IMR-90 (cell line): ENCODE measurements around the gene SLC26A11. TPM values are rescaled to one million over a fixed set of nuclear protein-coding genes. Genes with fewer than 3 reads are reported as not detected.

Experiments
- ATAC-seq: fragments of 200-7000 bp; cut with Tn5 transposase; 2 replicates; pipeline ENCODE4 v1.9.1; 2020; ENCODE audit warnings: low read depth, mild to moderate bottlenecking, moderate library complexity
- BruUV-seq: library from RNA; stranded (reverse); fragments of 400-500 nt; replicated peaks from 2 replicates; lab custom pipeline; 2021; lab: Mats Ljungman, UMichigan
- CTCF ChIA-PET: fragments of 300-600 bp; formaldehyde crosslinking; extraction: SDS; loops from one replicate; lab custom pipeline; 2021; ENCODE audit warnings: antibody characterized with exemption; lab: Yijun Ruan, JAX
- POLR2A ChIA-PET: fragments of 300-600 bp; sonication (Branson Sonifier 250); formaldehyde crosslinking; loops from one replicate; lab custom pipeline; 2022; ENCODE audit warnings: antibody characterized with exemption; ENCODE audit not compliant: unreplicated experiment; lab: Charles Lee
- DNase-seq: peaks from one replicate; pipeline ENCODE4 v3.0.0; 2013
- H2AFZ ChIP-seq: replicated peaks from 2 replicates; pipeline ENCODE3; 2013; ENCODE audit warnings: low read length, mild to moderate bottlenecking; ENCODE audit not compliant: poor library complexity
- H2AK5ac ChIP-seq: 2 replicates; pipeline ENCODE4 v1.6.1; 2013; ENCODE audit warnings: low read depth, low read length, inconsistent platforms
- H2AK9ac ChIP-seq: replicated peaks from 2 replicates; pipeline ENCODE3; 2013; ENCODE audit warnings: mild to moderate bottlenecking, low read depth, low read length, moderate library complexity; ENCODE audit not compliant: poor library complexity
- H2BK120ac ChIP-seq: 2 replicates; pipeline ENCODE4 v1.6.1; 2013; ENCODE audit warnings: low read depth, low read length, inconsistent platforms
- H2BK15ac ChIP-seq: 3 replicates; pipeline ENCODE4 v1.6.1; 2013; ENCODE audit warnings: low read depth, low read length, inconsistent platforms
- H2BK20ac ChIP-seq: 2 replicates; pipeline ENCODE4 v1.6.1; 2013; ENCODE audit warnings: low read depth, mild to moderate bottlenecking, inconsistent platforms, low read length, moderate library complexity
- H2BK5ac ChIP-seq: 2 replicates; pipeline ENCODE4 v1.6.1; 2013; ENCODE audit warnings: mild to moderate bottlenecking, low read depth, low read length, inconsistent platforms; ENCODE audit not compliant: poor library complexity, severe bottlenecking
- H3K14ac ChIP-seq: replicated peaks from 2 replicates; pipeline ENCODE4 v1.6.1; 2013; ENCODE audit warnings: low read depth, low read length, inconsistent platforms
- H3K18ac ChIP-seq: 2 replicates; pipeline ENCODE4 v1.6.1; 2013; ENCODE audit warnings: low read depth, low read length, control low read depth
- H3K23ac ChIP-seq: 2 replicates; pipeline ENCODE4 v1.6.1; 2013; ENCODE audit warnings: low read depth, low read length, inconsistent platforms
- H3K27ac ChIP-seq: 2 replicates; pipeline ENCODE4 v1.5.1; 2013; ENCODE audit warnings: mild to moderate bottlenecking, control low read depth, low read length; ENCODE audit not compliant: insufficient read depth
- H3K27me3 ChIP-seq: 2 replicates; pipeline ENCODE4 v1.6.1; 2013; ENCODE audit warnings: low read length; ENCODE audit not compliant: control insufficient read depth, insufficient read depth
- H3K36me3 ChIP-seq: 2 replicates; pipeline ENCODE4 v1.6.1; 2013; ENCODE audit warnings: low read length, mixed read lengths; ENCODE audit not compliant: control insufficient read depth, insufficient read depth
- H3K4ac ChIP-seq: 2 replicates; pipeline ENCODE4 v1.6.1; 2013; ENCODE audit warnings: low read depth, low read length, inconsistent platforms
- H3K4me1 ChIP-seq: 2 replicates; pipeline ENCODE4 v1.6.1; 2013; ENCODE audit warnings: low read length, mixed read lengths; ENCODE audit not compliant: control insufficient read depth, insufficient read depth
- H3K4me2 ChIP-seq: 2 replicates; pipeline ENCODE4 v1.6.1; 2013; ENCODE audit warnings: low read depth, mild to moderate bottlenecking, control low read depth, low read length, moderate library complexity
- H3K4me3 ChIP-seq: 2 replicates; pipeline ENCODE4 v1.5.1; 2013; ENCODE audit warnings: low read depth, mild to moderate bottlenecking, control low read depth, low read length, moderate library complexity; ENCODE audit not compliant: insufficient read depth
- H3K56ac ChIP-seq: 2 replicates; pipeline ENCODE4 v1.6.1; 2013; ENCODE audit warnings: low read length, inconsistent platforms; ENCODE audit not compliant: insufficient read depth; ENCODE audit errors: extremely low read depth
- H3K79me1 ChIP-seq, 2 experiments: 2 replicates each; pipeline ENCODE4 v1.6.1; 2013; ENCODE audit warnings: low read length in 2 of 2, inconsistent platforms in 1 of 2, low read depth in 1 of 2
- H3K9ac ChIP-seq: 2 replicates; pipeline ENCODE4 v1.6.1; 2013; ENCODE audit warnings: low read depth, low read length, control low read depth
- H3K9me1 ChIP-seq: 2 replicates; pipeline ENCODE4 v1.6.1; 2013; ENCODE audit warnings: low read length, inconsistent platforms; ENCODE audit not compliant: insufficient read depth
- H3K9me3 ChIP-seq: 2 replicates; pipeline ENCODE4 v1.6.1; 2013; ENCODE audit warnings: low read length; ENCODE audit not compliant: control insufficient read depth, insufficient read depth
- H4K20me1 ChIP-seq: 2 replicates; pipeline ENCODE4 v1.6.1; 2013; ENCODE audit warnings: low read length, inconsistent platforms; ENCODE audit not compliant: insufficient read depth
- H4K5ac ChIP-seq: 2 replicates; pipeline ENCODE4 v1.6.1; 2013; ENCODE audit warnings: mild to moderate bottlenecking, low read depth, low read length, control low read depth
- H4K8ac ChIP-seq, 2 experiments: 2 replicates each; pipeline ENCODE4 v1.6.1; 2013; ENCODE audit warnings: low read depth in 2 of 2, low read length in 2 of 2, control low read depth in 1 of 2, inconsistent platforms in 1 of 2
- H4K91ac ChIP-seq: 2 replicates; pipeline ENCODE4 v1.6.1; 2013; ENCODE audit warnings: low read depth, low read length, inconsistent platforms; ENCODE audit not compliant: insufficient read depth
- CHD1 ChIP-seq: IDR thresholded peaks from 2 replicates; pipeline ENCODE4 v1.6.1; 2012; ENCODE audit warnings: low read depth, low read length, improper control_type of control experiment
- MAFK ChIP-seq: IDR thresholded peaks from 2 replicates; pipeline ENCODE4 v1.6.1; 2012; ENCODE audit warnings: low read depth, low read length, improper control_type of control experiment
- MXI1 ChIP-seq: IDR thresholded peaks from 2 replicates; pipeline ENCODE4 v1.6.1; 2012; ENCODE audit warnings: low read depth, mild to moderate bottlenecking, low read length, moderate library complexity, borderline replicate concordance
- NFE2L2 ChIP-seq: fragments of 150-350 bp; IDR thresholded peaks from 2 replicates; pipeline ENCODE4 v1.6.1; 2016; ENCODE audit warnings: low read depth, mild to moderate bottlenecking, low read length
- RFX5 ChIP-seq: IDR thresholded peaks from 2 replicates; pipeline ENCODE4 v1.8.0; 2012; ENCODE audit warnings: low read depth, mild to moderate bottlenecking, low read length, moderate library complexity
- SMC3 ChIP-seq: fragments of 150-350 bp; IDR thresholded peaks from 2 replicates; pipeline ENCODE4 v1.6.1; 2016; ENCODE audit warnings: low read depth, mild to moderate bottlenecking, antibody characterized with exemption, low read length, moderate library complexity
- WGBS, 2 experiments: methylation state at CpG; one replicate each; pipeline versions ENCODE4 v1.1.5 to v1.1.7; 2013; ENCODE audit warnings: missing lambda C conversion rate in 2 of 2; ENCODE audit not compliant: insufficient read length in 1 of 2; ENCODE audit errors: extremely low coverage in 2 of 2; 5-methylcytosine and 5-hydroxymethylcytosine counted together
- dilution Hi-C: fragments of 300-500 bp; cut with HindIII; formaldehyde crosslinking; loops from one replicate; pipeline ENCODE4 v1.14.3; 2018; ENCODE audit warnings: low sequenced_read_pairs; ENCODE audit not compliant: unreplicated experiment
- in situ Hi-C: fragments of 300-500 bp; cut with MboI; formaldehyde crosslinking; loops from 3 replicates; pipeline ENCODE4 v1.14.3; 2019; ENCODE audit warnings: low sequenced_read_pairs, inconsistent platforms, mixed read lengths
- intact Hi-C: fragments of 100-400 bp; cut with micrococcal nuclease; formaldehyde crosslinking; loops from 2 replicates; pipeline ENCODE4 v1.10.0; 2022
- polyA plus RNA-seq, 3 experiments: library from polyadenylated mRNA; depleted of rRNA; stranded (reverse); fragments of >200 nt; gene quantifications; 2 replicates each; pipeline ENCODE4 v1.2.3, GENCODE V29; 2012; ENCODE audit warnings: low replicate concordance in 1 of 3
- total RNA-seq: library from RNA; depleted of rRNA; stranded (reverse); fragments of >200 nt; gene quantifications from 2 replicates; pipeline ENCODE4 v1.2.3, GENCODE V29; 2012

SLC26A11 gene
- total and polyA plus RNA-seq, 2 of the 4 experiments (the other 2 are of a cell fraction), result 3.2 to 15.6 TPM

GRCh38 chr17:80264205-80265075 lies 44.2 kb downstream of the SLC26A11 start:
- in situ Hi-C loops, result no loop called here
- H2AK5ac ChIP-seq, result no peak overlapping the region
- no peak overlapping the region for H4K5ac ChIP-seq
- no peak for ATAC-seq
- H3K9me3 ChIP-seq, result no peaks in the 10 kb centered on the region
- peaks cover 16 to 53% of the 10 kb centered on the region in 2 experiments; a peak in 2 of 4 replicates for H3K79me1 ChIP-seq
- H3K56ac ChIP-seq, result no peak overlapping the region
- 0 out of 2 replicates have a peak, but pooled peaks cover 3% of the 10 kb centered on the region for H3K9me1 ChIP-seq
- no peak overlapping the region for H2BK120ac ChIP-seq
- TF ChIP-seq NFE2L2, result no peak
- no peak for TF ChIP-seq SMC3
- no peak for TF ChIP-seq CHD1
- no peak for TF ChIP-seq MAFK
- no peak for TF ChIP-seq MXI1
- no peak for TF ChIP-seq RFX5
- H2AFZ ChIP-seq, result peak overlapping the region; percentile 17
- no peak overlapping the region for H3K18ac ChIP-seq
- no peak overlapping the region for H4K8ac ChIP-seq
- no peak overlapping the region for H3K23ac ChIP-seq
- peaks cover 20% of the 10 kb centered on the region for H3K4me1 ChIP-seq
- dilution Hi-C loops, result no loop called here
- no peak overlapping the region for H3K9ac ChIP-seq
- intact Hi-C loops, result loop anchor here (5.0 kb wide), 2 partner anchors 42 to 257 kb away; partner anchors contain the start of genes SGSH and SLC26A11
- no peak overlapping the region for H2BK20ac ChIP-seq
- no peak overlapping the region for H4K91ac ChIP-seq
- no peak overlapping the region for H2BK15ac ChIP-seq
- peaks cover 4% of the 10 kb centered on the region; the same call in 1 of the 2 replicates for H4K20me1 ChIP-seq
- WGBS, 2 experiments, result 91% methylated on average over 4 of the region's 19 CpGs; no CpG with 5 or more reads in 1 of the 2 experiments
- no peak overlapping the region for H2BK5ac ChIP-seq
- no peak overlapping the region for H3K4ac ChIP-seq
- ChIA-PET POLR2A (no interaction called here), CTCF (no interaction called here)
- no peak overlapping the region for H2AK9ac ChIP-seq
- H3K14ac ChIP-seq, result no peak overlapping the region
- no peaks in the 10 kb centered on the region for H3K27me3 ChIP-seq
- no peak overlapping the region for H3K4me3 ChIP-seq
- BruUV-seq, result no TSS peak
- H3K27ac ChIP-seq, result no peak overlapping the region
- H3K4me2 ChIP-seq, result no peak overlapping the region
- peaks cover 26% of the 10 kb centered on the region for H3K36me3 ChIP-seq
- no peak for DNase-seq
